ENCODE measurements around the gene MIA.
A peak's percentile ranks its signal among the peaks of the same experiment; 100 is the strongest.
"Not testable (repeated sequence)": the region's sequence is repeated elsewhere in the genome, so short reads cannot be mapped to it uniquely, and the experiment has no call there.

MIA gene

GRCh38 chr19:40774916-40775631 is at the start of gene MIA:
Gene MIA (plus strand): TSS chr19:40775521. CDS start chr19:40775543, 22 bp downstream.
- peak within 1 kb of the TSS; percentile 42 for H3K27ac ChIP-seq
- DNase-seq (ENCODE audit: low read depth, low spot score), result no peak

GRCh38 chr19:40726279-40726678 is 49.0 kb upstream of the MIA start:
- DNase-seq (ENCODE audit: low read depth, low spot score), result no peak
- H3K27ac ChIP-seq, result no peak overlapping the region

DNA sequence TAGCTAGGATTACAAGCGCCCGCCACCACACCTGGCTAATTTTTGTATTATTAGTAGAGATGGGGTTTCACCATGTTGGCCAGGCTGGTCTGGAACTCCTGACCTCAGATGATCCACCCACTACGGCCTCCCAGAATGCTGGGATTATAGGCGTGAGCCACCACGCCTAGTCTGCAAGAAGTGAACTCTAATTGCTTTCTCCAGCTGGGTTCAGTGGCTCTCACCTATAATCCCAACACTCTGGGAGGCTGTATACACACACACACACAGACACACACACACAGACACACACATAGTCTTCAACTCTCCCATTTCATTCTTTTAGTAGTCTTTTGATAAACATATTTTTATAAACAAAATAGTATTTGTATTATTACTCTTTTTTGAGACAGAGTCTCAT is 45.3 kb upstream of the MIA start:
- not testable (repeated sequence) for DNase-seq (ENCODE audit: low read depth, low spot score); H3K27ac ChIP-seq

GRCh38 chr19:40732304-40732703 is 43.0 kb upstream of the MIA start:
- not testable (repeated sequence) for DNase-seq (ENCODE audit: low read depth, low spot score); H3K27ac ChIP-seq

DNA sequence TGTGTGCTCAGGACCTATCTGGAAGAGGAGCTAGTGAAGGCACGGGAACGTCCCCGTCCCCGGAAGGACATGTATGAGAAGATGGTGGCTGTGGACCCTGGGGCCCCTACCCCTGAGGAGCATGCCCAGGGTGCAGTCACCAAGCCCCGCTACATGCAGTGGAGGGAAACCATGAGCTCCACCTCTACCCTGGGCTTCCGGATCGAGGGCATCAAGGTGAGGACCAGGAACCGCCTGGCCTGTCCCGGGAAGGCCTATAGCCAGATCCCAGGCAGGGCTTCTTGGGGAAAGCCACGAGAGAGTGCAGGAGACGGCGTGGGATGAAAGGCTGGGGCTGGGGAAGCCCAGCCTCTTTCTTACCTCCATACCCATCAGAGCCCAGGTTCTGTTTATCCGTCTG is 42.2 kb upstream of the MIA start:
- no peak for DNase-seq (ENCODE audit: low read depth, low spot score)

DNA sequence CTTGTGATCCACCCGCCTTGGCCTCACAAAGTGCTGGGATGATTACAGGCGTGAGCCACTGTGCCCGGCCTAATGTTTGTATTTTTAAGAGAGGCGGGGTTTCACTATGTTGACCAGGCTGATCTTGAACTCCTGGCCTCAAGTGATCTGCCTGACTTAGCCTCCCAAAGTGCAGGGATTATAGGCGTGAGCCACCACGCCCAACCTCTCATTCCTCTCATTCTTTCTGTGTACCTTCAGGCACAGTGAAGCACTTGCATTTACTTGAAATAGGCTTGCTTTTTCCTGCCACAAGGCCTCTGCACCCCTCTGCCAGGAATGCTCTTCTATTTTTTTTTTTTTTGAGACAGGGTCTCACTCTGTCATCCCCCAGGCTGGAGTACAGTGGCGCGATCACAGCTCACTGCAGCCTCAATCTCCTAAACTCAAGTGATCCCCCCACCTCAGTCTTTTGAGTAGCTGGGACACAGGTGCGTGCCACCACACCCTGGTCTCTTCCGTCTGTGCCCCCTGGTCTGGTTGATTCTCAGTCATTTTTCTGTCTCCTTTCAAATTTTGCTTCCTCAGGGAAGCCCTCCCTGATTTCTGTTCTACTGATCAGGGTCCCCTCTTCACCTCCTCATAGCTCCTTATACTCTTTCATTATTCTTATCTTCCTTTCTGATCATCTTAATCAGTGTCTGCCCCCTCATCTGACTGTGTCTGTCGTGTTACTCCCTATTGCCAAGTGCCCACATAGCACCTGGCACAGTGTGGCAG is 40.1 kb upstream of the MIA start:
- no peak for DNase-seq (ENCODE audit: low read depth, low spot score)
- peak overlapping the region; percentile 54 for H3K27ac ChIP-seq

More for the DNA sequence above, 42.2 kb upstream of the MIA start:
- H3K27ac ChIP-seq, result no peak overlapping the region

GRCh38 chr19:40736661-40737060 is 38.7 kb upstream of the MIA start:
- no peak for DNase-seq (ENCODE audit: low read depth, low spot score)
- H3K27ac ChIP-seq, result peak overlapping the region; percentile 54

DNA sequence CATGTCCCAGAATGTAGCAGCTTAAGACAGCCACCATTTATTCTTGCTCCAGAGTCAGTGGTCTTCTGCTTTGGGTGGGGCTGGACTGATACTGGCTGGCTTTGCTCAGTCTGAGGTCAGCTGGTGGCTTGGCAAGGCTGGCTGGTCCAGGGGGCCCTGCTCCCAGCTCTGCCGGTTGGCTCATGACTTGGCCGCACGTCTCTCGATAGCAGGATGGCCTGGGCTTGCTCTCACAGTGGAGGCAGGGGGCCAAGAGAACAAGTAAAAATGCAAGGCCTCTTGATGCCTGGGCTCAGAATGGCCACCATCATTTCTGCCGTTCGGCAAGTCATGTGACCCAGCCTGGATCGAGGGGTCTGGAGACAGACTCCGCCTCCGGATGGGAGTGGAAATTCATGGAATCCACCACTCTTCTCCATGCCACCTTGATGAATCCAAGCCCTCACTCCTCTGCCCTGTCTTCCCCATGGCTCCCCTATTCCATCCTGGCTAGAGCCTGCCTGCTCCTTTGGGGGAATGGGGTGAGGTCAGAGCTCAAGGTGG is 38.1 kb upstream of the MIA start:
- no peak for DNase-seq (ENCODE audit: low read depth, low spot score)
- H3K27ac ChIP-seq, result peak overlapping the region; percentile 54

GRCh38 chr19:40739030-40739839 is 36.1 kb upstream of the MIA start:
- no peak for DNase-seq (ENCODE audit: low read depth, low spot score)
- no peak overlapping the region for H3K27ac ChIP-seq

GRCh38 chr19:40739871-40740703 is 35.2 kb upstream of the MIA start:
- DNase-seq (ENCODE audit: low read depth, low spot score), result no peak
- H3K27ac ChIP-seq, result peak overlapping the region; percentile 23

DNA sequence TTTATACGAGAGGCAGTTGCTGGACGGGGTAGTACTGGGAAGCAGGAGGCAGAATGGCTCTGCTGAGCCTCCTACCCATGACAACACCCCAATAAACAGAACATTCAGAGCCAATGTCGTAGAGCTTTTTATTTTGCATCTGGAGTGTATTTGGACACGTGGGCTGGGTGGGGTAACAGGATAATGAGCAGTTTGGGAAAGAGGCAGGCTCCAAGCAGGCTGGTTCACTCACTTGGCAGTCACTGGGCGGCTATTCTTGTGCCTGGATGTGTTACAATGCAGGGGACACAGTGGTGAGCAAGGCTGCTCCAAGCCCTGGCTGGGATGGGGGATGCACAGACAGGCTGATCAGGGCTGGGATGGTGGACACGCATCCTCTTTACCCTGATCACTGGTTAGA is 34.6 kb upstream of the MIA start:
- DNase-seq (ENCODE audit: low read depth, low spot score), result no peak
- H3K27ac ChIP-seq, result peak overlapping the region; percentile 23

DNA sequence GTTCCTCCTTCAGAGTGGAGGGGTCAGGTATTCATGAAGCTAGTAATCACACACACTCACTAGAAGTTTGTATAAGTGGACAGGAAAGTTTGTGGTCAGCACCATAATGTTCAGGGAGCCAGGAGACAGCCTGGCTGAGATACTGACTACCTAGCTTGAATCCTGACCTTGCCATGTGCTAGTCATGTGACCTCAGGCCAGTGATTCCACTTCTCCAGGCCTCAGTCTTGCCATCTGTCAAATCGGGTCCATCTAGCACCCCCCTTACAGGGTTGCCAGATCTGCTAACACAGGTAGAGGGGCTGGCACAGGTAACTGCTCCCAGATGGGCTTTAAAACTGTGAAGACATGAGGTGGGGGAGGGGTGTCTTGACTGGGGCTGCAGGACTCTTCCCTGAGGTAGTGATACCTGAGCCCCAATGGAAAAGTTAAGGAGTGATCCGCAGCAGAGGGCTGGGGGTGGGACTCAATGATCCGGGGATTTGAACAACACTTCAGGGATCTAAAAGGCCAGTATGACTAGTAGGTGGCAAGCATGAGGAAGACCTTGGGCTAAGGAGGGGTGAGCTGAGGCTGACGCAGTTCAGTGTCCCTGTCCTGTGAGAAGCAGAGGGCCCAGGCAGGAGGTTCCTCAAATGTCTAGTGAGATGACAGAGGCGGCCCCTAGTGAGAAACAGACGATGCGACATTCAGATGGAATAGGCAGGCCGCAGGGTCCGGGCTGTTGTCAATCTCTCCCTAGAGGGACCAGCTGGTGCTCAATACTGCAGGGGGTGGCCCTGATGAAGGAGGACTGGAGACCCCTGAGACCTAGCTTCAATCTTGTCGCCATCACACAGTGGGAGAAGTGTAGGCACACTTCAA is 33.6 kb upstream of the MIA start:
- peak overlapping the region; percentile 23 for H3K27ac ChIP-seq
- no peak for DNase-seq (ENCODE audit: low read depth, low spot score)

DNA sequence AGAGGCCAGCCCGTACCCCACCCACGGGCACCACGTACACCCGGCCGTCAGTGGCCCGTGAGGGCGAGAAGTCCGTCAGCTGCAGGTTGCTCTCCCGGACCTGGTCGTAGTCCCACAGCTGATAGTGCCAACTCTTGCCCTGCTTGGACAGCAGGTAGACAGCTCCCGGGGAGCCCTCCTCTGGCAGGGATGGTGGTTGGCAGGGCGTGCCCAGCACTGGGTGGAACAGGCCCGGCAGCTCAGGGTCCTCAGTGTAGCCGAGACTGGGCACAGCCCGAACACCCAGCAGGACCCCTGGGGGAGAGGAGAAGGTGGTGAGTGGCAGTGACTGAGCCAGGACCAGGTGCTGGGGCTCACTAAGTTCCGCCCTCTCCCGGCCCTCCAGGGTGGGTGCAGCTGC is 32.8 kb upstream of the MIA start:
- H3K27ac ChIP-seq, result no peak overlapping the region
- DNase-seq (ENCODE audit: low read depth, low spot score), result no peak

- DNase-seq (ENCODE audit: low read depth, low spot score), result no peak
These were observed 32.4 kb upstream of the MIA start for GRCh38 chr19:40742886-40743285.

GRCh38 chr19:40743926-40744325 is 31.4 kb upstream of the MIA start:
- no peak for DNase-seq (ENCODE audit: low read depth, low spot score)
- H3K27ac ChIP-seq, result no peak overlapping the region

More at GRCh38 chr19:40742886-40743285, 32.4 kb upstream of the MIA start:
- H3K27ac ChIP-seq, result no peak overlapping the region

DNA sequence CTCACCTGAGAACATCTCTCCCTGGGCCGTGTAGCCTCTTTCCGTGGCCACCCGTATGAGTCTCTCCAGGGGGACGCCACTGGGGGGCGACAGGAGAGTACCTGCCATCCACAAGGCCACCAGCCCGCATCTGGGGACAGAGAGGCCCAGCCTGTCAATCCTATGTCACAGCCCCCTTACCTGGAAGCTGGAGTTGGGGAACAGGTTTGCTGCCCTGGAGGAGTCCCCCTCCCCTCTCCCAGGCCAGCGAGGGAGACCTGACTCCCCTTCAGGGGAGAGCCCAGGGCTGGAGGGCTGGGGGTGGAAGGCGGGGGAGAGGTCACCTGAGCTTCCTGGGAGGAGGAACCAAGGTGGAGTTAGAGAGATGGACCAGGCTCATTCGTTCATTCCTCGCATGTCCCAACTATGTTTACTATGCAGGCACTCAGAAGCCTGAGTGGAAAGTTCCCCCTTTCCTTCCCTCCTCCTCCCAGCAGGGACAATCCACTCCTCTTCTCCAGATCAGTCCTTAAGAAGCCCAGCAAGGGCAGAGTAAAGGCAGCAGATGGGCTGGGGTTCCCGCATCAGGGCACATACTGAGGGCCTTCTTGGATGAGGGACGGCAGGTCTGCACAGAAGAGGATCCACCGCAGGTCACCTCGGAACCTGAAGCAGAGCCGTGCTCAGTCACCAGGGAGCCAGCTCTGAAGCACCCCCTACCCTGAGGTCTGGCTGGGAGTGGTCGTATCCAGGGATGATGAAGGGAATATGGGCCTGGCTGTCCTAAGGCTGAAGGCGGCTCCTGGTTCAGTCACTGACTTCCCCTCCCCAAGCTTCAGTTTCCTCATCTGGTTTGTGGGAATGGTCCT is 30.5 kb upstream of the MIA start:
- DNase-seq (ENCODE audit: low read depth, low spot score), result no peak
- H3K27ac ChIP-seq, result peak overlapping the region; percentile 5

DNA sequence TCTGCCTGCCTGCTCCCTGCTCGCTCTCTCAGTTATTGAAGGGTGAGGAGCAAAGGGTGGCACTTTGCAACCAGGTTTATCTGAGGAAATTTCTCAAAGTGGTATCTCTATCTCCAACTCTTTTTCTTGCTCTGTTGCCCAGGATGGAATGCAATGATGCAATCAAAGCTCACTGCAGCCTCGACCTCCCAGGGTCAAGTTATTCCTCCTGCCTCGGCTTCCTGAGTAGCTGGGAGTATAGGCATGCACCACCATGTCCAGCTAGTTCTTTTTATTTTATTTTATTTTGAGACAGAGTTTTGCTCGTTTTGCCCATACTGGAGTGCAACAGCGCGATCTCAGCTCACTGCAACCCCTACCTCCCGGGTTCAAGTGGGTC is 29.9 kb upstream of the MIA start:
- H3K27ac ChIP-seq, result peak overlapping the region; percentile 5
- DNase-seq (ENCODE audit: low read depth, low spot score), result no peak

GRCh38 chr19:40747536-40747935 is 27.8 kb upstream of the MIA start:
- no peak overlapping the region for H3K27ac ChIP-seq
- no peak for DNase-seq (ENCODE audit: low read depth, low spot score)

Data from epithelial cell of prostate (primary cell).